Measurements from ENCODE around the gene NEURL1B.

Gene NEURL1B

DNA sequence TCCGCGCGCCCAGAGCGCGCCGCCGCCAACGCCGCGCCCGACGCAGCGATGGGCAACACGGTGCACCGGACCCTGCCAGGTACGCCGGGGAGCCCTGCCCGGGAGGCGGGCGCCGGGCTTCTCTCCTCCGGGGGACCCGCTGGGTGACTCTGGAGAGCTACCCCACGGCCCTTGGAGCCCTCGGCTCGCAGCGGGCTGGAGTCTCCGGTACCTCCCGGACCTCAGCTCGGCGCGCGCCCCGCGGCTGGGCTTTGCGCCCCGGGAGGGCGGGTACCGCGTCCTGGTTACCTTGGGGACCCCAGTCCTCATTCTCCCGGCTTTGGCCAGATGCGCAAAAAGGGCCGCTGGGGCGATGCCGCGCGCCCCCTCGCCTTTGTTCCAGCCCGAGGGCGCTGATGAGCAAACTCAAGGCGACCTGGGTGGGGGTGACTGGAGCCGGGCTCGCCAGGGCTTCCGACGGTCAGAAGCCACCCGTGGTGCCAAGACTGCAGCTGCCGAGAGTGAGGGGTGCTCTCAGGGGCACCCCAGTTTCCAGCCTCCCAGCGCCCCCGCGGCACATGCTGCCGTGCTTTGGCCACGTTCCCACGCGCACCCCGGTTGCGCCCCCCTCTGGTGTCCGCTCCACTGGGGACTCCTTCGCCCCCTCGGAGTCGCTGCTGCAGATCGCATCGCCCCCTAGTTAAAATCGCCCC, 442 bp downstream of the NEURL1B start:
- Histone ChIP-seq H3K27ac (no peak overlapping the region), H3K27me3 (ENCODE audit: insufficient read depth, low read depth) (no peaks in the 10 kb centered on the region; the same call in 1 of the 2 replicates), H3K79me2 (ENCODE audit: insufficient read depth, low read depth) (no peaks in the 10 kb centered on the region), H4K20me1 (ENCODE audit: insufficient read depth) (no peaks in the 10 kb centered on the region), H3K4me1 (ENCODE audit: low read depth, poor library complexity, severe bottlenecking) (peaks cover 4% of the 10 kb centered on the region), H3K4me3 (IDR thresholded peaks at IDR 0.05; ENCODE audit: insufficient read depth, low read depth, low read length) (no peak overlapping the region), H3K36me3 (ENCODE audit: insufficient read depth) (no peaks in the 10 kb centered on the region), H3K4me2 (peak overlapping the region; percentile 36), H2AFZ (ENCODE audit: low read depth) (peak overlapping the region; percentile 54), H3K9ac (no peak overlapping the region)
- TF ChIP-seq, protein P1, sequence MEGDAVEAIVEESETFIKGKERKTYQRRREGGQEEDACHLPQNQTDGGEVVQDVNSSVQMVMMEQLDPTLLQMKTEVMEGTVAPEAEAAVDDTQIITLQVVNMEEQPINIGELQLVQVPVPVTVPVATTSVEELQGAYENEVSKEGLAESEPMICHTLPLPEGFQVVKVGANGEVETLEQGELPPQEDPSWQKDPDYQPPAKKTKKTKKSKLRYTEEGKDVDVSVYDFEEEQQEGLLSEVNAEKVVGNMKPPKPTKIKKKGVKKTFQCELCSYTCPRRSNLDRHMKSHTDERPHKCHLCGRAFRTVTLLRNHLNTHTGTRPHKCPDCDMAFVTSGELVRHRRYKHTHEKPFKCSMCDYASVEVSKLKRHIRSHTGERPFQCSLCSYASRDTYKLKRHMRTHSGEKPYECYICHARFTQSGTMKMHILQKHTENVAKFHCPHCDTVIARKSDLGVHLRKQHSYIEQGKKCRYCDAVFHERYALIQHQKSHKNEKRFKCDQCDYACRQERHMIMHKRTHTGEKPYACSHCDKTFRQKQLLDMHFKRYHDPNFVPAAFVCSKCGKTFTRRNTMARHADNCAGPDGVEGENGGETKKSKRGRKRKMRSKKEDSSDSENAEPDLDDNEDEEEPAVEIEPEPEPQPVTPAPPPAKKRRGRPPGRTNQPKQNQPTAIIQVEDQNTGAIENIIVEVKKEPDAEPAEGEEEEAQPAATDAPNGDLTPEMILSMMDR (conservative IDR thresholded peaks at IDR 0.05; ENCODE audit: low read depth, low read length), result no peak

DNA sequence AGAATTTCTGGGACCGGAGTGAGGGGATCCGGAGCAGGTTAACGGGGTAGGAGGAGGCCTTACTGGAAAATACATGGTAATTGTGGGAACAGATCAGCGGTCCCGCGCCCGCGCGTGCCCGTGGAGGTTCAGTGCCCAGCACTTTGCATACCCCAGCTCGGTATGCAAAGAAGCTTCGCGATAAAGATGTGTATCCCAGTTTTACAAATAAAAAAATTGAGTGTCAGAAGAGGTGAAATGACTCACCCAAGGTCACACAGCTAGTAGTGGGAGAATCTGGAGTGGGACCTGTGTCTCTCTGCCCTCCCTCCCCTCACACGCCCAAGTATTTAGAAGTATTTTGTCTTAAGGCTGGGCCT, 967 bp downstream of the NEURL1B start:
- no peak overlapping the region for H2AFZ ChIP-seq (ENCODE audit: low read depth)
- no peak overlapping the region for H3K9ac ChIP-seq
- H3K4me2 ChIP-seq, result no peak overlapping the region
- no peaks in the 10 kb centered on the region for H3K36me3 ChIP-seq (ENCODE audit: insufficient read depth)
- H4K20me1 ChIP-seq (ENCODE audit: insufficient read depth), result no peaks in the 10 kb centered on the region
- TF ChIP-seq, protein P1 (conservative IDR thresholded peaks at IDR 0.05; ENCODE audit: low read depth, low read length), result no peak
- peaks cover 4% of the 10 kb centered on the region for H3K4me1 ChIP-seq (ENCODE audit: low read depth, poor library complexity, severe bottlenecking)
- H3K27ac ChIP-seq, result no peak overlapping the region
- no peak overlapping the region for H3K4me3 ChIP-seq (IDR thresholded peaks at IDR 0.05; ENCODE audit: insufficient read depth, low read depth, low read length)
- H3K79me2 ChIP-seq (ENCODE audit: insufficient read depth, low read depth), result no peaks in the 10 kb centered on the region
- H3K27me3 ChIP-seq (ENCODE audit: insufficient read depth, low read depth), result no peaks in the 10 kb centered on the region; the same call in 1 of the 2 replicates

DNA sequence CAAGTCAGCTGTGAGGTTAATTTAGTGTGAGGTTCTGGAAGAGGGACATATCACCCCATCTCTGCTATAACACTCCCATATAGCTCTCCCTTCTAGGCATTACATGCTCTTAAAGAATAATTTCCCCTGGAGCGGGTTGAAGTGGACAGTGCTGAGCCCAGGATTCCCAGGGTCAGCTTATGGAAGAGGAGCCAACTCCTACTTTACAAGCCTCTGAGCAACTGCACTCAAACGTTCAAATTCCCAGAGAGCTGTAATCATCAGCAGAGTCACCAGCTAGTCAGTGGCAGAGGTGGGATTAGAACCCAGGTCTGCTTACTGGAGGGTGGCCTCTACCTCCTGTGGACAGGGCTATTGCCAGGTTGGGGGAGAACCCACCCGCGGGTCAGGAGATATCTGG, 1.4 kb downstream of the NEURL1B start:
- TF ChIP-seq, protein P1 (conservative IDR thresholded peaks at IDR 0.05; ENCODE audit: low read depth, low read length), result no peak
- Histone ChIP-seq H3K36me3 (ENCODE audit: insufficient read depth) (no peaks in the 10 kb centered on the region), H2AFZ (ENCODE audit: low read depth) (no peak overlapping the region), H3K27me3 (ENCODE audit: insufficient read depth, low read depth) (no peaks in the 10 kb centered on the region; the same call in 1 of the 2 replicates), H3K4me2 (no peak overlapping the region), H4K20me1 (ENCODE audit: insufficient read depth) (no peaks in the 10 kb centered on the region), H3K4me1 (ENCODE audit: low read depth, poor library complexity, severe bottlenecking) (peaks cover 4% of the 10 kb centered on the region), H3K27ac (no peak overlapping the region), H3K79me2 (ENCODE audit: insufficient read depth, low read depth) (no peaks in the 10 kb centered on the region), H3K9ac (no peak overlapping the region), H3K4me3 (IDR thresholded peaks at IDR 0.05; ENCODE audit: insufficient read depth, low read depth, low read length) (no peak overlapping the region)

DNA sequence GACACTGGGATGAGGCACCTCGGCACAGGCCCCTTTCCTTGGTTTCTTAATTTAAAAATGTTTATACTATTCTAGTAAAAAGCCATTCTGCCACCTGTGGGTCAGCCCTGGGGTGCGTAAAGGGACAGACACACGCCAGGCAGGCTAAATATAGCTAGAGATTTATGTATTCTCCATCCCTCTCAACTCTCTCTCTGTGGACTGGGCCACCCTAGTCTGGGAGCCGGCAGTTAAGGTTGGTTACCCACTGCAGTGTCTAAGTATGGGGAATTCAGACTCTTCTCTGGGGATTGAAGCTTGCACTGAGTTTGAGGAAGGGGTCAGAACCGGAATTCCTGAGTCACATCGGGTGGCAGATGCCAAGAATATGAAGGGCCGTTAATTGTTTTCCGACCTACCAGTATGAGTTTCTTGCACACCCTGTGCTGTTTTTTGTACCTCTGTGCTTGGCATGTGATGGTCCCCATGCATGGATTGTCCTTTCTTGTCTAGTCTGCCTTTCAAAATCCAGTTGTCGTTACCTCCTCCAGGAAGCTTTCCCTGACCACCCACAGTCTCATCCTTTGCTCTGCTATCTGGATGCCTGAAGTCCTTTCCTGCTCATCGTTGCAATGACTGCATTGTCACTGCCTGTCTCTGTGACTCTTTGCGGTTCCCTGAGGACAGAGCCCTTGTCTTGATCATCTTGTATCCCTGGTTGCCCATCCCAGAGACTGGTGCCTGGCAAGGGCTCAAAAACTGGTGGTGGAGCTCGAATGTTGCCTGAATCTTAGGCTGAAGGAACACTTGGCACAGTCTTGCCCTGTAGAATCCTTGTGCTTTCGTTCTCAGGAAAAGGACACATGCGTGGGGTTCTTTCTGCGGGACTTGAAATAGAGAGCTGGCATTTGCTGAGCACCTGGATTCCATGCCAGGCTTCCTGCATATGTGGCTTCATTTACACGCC, 2.1 kb downstream of the NEURL1B start:
- no peaks in the 10 kb centered on the region; the same call in 1 of the 2 replicates for H3K27me3 ChIP-seq (ENCODE audit: insufficient read depth, low read depth)
- no peak overlapping the region for H3K4me3 ChIP-seq (IDR thresholded peaks at IDR 0.05; ENCODE audit: insufficient read depth, low read depth, low read length)
- TF ChIP-seq, protein P1 (conservative IDR thresholded peaks at IDR 0.05; ENCODE audit: low read depth, low read length), result no peak
- H2AFZ ChIP-seq (ENCODE audit: low read depth), result no peak overlapping the region
- no peak overlapping the region for H3K27ac ChIP-seq
- no peak overlapping the region for H3K4me2 ChIP-seq
- peaks cover 4% of the 10 kb centered on the region for H3K4me1 ChIP-seq (ENCODE audit: low read depth, poor library complexity, severe bottlenecking)
- H3K36me3 ChIP-seq (ENCODE audit: insufficient read depth), result no peaks in the 10 kb centered on the region
- H4K20me1 ChIP-seq (ENCODE audit: insufficient read depth), result no peaks in the 10 kb centered on the region
- no peaks in the 10 kb centered on the region for H3K79me2 ChIP-seq (ENCODE audit: insufficient read depth, low read depth)
- H3K9ac ChIP-seq, result no peak overlapping the region

Data from KMS-11 (cell line).